ENCODE data around the gene USP3.

USP3 gene

GRCh38 chr15:63499175-63499549, 5.2 kb upstream of the USP3 start:
- no peak for DNase-seq

DNA sequence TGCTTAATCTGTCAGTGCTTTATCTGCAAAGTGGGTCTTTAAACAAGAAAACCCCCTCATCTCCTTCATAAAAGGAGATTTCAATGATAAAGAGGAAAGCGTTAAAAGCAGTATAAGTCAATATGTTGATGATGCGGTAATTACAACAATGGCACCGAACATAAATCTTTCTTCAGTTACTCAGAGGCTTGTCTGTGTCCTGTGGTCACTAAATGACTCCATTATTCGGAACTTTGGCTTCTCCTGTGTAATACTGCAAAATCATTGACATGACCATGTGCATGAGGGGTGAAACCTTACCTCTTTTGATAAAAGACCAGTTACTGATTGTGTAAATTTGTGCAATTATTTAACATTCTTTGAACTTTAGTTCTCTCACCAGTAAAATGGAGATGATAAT, 4.8 kb upstream of the USP3 start:
- DNase-seq = no peak

GRCh38 chr15:63500265-63501250, 3.8 kb upstream of the USP3 start:
- DNase-seq = no peak

DNA sequence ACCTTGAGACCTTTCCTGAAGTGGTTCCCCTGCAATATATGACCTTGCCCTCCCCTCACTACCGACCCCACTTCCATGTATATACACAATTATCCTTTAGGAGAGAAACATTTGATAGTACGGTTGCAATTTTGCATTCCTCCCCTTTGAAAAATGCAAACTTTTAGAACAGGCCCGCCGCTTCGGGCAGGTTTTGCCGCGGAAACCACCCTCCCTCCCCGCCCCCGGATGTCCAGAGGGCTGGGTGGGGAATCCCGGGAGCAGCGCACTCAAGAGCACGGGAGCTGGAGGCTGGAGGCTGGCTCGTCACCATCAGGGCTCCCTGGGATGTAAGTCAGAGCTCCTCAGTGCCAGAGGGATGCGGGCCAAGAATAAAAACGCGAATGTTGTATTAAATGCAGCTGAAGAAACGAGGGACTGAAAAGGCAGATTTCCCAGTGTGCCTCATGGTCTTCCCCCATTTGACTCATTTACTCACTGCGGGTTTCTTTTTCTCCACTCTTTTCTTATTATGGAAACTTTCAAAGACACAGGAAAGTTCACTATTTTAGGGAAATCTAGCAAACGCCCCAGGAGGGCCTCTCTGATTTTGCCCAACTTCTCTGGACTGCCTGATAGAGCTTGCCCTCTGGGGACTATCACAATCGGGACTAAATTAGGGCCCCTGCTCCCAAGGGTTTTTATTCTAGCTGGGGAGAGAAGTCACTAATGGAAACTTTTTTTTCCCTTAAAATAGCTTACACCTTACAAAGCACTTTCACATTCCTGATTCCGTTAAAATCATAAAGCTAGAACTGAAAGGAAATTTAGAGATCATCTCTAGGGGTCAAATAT, 2.9 kb upstream of the USP3 start:
- DNase-seq = no peak

DNA sequence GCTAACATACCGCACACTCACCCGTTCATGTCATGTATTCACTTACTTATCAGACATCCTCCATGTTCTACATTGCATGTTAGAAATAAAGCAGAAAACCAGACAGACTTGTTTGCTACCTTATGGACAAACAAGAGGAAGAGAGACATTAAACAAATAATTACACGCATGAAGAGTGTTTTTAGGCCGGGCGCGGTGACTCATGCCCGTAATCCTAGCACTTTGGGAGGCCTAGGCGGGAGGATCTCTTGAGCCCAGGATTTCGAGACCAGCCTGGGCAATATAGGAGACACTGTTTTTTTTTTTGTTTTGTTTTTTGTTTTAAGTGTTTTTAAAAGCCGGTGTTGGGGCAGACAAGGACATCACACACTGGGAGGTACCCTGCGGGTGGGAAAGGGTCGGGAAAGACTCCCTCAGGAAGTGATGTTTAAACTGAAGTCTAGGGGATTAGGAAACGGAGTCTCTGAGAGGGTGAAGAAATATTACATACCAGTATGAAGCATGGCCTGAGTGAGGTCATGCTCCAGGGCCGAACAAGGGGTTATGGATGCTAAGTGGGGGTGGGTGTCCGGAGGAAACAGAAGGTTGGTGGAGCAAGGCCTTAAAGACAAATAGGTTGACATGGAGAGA, 2.1 kb upstream of the USP3 start:
- DNase-seq = no peak

DNA sequence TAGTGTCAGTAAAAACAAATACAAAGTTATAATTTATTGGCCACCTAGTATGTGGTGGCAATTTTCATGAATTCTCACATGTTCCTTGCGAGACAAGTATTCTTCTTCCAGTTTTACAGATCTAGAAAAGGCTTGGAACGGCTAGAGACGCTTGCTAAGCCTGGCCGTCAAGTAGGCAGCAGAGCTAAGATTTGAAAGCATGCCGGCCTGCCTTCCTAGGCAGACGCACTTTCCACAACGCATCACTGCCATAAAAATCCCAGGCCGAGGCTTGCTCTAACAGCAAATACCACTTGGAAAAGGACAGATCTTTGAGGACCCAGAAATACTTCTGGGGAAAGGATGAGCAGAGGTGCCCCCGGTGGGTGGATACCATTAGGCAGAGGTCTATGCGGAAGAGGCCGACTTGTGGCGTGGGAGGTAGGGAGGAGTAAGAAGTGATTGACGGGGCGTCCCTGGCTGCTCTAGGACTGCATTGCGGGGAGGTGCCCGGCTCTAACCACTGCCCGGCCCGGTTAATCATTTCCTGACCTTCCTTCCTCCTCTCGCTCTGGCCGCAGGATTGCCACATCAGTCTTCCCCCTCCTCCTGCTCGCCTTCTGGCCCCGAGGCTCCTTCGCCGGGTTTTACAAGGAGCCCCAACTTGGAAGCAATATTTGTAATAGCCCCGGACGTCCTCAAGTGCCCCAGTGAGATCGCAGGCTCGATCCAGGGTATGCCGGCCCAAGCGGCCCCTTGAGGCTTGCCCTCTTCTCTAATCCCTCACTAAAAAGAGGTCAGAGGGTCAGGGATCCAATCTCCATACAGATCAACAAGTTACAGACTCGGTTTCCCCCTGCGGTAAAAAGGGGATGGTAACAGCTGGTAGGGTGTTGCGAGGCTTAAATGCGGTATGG, 1.3 kb upstream of the USP3 start:
- peak; percentile 81 to 99 for DNase-seq

GRCh38 chr15:63503739-63504246, 600 bp upstream of the USP3 start:
- DNase-seq = peak; percentile 69 to 95

DNA sequence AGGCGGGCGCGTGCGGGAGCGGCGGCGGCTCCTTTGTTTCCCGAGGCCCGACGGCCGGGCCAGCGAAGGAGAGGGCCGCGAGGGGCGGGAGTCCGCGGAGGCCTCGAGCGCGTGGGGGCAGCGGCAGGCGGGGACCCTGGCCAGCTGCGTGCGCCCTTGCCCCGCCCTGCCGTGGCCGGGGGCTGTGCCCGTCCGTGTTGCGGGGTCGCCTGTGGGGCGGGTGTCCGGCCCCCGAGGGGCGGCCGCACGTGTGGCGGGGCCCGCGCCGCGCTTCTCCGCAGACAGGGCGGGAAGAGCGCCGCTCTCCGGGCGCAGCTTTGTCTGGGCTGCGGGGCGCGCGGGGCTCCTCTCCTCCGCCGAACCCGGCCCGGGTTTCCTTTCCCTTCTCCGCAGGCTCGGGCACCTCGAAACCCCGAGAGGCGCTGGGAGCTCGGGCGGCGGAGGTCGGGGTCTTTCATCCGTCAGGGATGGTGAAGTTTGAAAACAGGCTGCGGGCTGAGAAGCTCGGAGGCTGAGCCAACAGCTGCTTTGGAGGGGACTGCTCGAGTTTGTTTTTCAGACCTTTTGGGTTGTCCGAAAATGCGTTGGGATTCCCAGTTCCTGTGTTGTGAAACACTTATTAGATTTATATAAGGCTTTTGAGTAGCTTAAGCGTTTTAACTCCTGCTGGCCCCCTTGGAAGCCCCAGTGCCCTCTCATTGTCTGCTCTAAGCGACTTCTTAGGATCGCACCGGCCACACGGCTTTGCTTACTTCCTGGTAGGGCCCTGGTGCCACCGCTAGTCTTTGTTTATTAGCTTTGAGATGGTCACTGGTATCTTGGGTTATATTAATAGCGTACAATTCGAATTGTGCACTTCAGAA, 817 bp downstream of the USP3 start:
- DNase-seq = peak in 1 of 2 donors; percentile 19

DNA sequence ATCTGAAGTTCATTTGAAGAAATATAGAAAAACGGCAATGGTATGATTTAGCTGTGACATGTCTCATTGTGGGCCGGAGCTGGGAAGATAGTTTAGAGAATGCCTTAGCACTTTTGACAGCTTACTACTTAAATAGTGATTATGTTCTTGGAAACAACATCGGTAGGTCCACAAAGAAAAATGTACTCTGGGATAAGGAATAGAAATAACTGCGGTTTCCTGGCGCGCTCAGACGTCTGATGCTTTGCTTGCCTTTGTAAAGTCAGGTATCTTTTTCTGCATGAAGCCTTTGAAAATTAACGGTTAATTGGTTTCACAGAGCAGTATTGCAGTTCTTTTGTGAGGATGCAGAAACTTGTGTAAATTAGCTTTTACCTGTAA, 1.4 kb downstream of the USP3 start:
- no peak for DNase-seq

GRCh38 chr15:63506537-63507035, 2.2 kb downstream of the USP3 start:
- peak in 1 of 2 donors; percentile 51 for DNase-seq

GRCh38 chr15:63507878-63508818, 3.8 kb downstream of the USP3 start:
- no peak for DNase-seq

DNA sequence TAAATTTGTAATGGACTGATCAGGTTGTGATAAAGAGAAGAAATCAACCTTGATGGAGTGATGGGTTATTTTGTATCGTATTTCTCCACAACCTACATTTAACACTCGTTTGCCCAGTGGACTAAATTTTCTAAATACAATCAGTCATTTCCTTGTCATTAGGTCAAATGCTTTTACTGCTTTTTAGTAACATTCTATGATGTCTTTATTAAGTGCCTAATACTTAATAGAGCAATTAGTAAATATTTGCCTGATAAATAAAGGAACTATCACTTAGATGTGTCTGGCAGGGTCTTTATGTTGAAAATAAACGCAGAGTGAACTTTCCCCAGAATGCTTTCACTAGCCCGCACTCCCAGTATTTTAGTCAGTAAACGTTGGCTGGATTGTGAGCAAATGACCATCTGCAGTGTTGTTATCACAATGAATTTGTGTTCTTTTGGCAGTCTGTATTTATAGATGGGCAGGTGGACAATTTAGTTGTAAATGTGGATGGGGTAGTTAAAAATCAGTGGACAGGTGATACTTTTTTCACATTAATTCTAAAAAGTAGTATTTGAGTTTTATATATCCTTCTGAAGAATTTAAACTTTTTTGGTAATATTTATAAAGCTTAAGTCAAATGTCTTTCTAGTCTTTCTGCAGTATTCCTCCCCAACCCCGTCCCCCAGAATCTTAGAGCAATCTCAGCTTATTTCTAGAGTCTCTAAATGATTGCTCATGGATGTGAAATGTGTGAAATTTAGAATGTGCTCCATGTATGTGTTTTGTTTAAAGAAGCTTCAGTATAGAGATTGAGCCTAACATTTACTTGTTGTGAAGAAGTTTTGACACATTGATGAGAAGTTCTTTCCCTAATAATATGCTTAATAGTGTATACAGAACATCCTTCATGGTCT, 4.9 kb downstream of the USP3 start:
- no peak for DNase-seq

DNA sequence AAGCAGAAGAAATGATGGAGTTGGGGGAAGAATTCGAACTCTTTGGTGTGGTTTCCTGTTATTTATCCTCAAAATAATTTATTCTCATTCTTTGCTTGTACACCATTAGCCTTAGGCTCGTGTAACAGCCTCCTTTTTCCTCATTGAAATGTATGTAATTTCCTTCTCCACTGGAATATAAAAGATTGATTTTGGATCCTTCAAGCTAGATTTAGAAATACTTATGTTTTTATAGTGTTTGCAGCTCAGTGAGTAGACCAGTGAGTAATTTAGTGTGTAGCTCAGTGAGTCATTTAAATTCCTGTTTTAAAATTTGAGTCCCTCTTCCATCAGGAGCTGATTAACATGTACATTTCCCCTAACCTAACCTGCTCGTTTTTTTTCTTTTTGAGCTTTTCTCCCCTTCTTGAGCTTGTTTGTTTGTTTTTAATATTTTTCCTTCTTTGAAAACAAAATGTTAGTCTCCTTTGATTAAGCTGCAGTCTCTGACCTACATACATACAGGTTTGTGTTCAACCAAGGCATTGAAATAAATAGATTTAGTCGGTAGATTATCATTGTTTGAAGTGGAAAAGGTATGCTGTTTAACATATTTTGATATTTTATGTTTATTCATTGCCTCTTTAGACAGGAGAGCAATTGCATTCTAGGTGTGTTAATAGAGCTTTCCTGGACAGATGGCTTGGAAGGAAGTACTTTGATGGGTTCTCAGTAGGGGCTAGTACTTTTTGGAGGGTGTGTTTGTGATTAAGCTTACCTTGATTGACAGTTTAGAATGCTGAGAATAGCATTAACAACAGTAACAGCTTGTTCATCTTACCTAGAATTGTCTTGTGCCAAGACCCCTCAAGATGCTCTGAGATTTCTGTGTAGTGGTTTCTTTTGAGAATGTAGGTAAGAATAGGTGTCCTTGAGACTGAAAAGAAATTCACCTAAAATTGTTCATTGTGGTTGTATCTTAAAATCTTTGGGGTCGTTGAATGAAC, 5.9 kb downstream of the USP3 start:
- peak in 1 of 2 donors; percentile 42 for DNase-seq

GRCh38 chr15:63512148-63512547, 7.8 kb downstream of the USP3 start:
- no peak for DNase-seq

DNA sequence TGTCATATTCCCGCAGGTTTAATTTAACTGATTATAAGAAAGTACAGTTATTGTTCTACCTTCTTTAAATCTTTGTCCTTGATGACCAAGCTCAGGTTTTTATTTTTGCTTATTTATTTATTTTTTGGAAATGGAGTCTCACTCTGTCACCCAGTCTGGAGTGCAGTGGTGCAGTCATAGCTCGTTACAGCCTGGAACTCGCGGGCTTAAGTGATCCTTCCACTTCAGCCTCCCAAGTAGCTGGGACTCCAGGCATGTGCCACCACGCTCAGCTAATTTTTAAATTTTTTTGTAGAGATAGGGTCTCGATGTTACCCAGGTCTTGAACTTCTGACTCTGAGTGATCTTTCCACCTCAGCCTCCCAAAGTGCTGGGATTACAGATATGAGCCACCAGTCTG, 8.9 kb downstream of the USP3 start:
- no peak for DNase-seq

DNA sequence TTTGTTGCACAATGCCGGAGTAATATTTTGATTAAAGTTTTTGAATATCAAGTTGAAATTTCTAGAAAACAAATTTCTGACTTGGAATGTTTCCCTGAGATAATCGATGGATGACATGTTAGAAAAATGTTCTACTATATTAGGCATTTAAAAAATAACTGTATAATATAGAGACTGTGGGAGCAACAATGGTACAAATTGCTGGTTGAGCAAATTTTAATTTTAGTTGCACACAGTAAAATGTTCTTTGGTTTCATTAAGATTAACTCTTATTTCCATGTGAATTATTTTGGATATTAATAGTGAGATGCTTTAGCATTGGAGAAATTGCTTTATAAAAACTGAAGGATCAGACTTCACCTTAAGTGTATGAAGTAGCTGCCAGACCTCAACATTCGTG, 9.3 kb downstream of the USP3 start:
- no peak for DNase-seq

- DNase-seq = peak in 1 of 2 donors; percentile 25
These were observed 10.1 kb downstream of the USP3 start for GRCh38 chr15:63514531-63514943.
